ENCODE data around the gene ARFGEF3. TPM values are rescaled to one million over a fixed set of nuclear protein-coding genes. Genes with fewer than 3 reads are reported as not detected.

The ARFGEF3 gene
- polyA plus RNA-seq, 1 of the 3 experiments (the other 2 are of a cell fraction), result not detected

- 23% methylated on average over 4 of the region's 4 CpGs for WGBS (ENCODE audit: low lambda C conversion rate)
- H3K9me3 ChIP-seq, result no peaks in the 10 kb centered on the region
- H4K20me1 ChIP-seq (ENCODE audit: insufficient read depth), result no peaks in the 10 kb centered on the region
- no peak for DNase-seq
- H3K4me2 ChIP-seq, result no peak overlapping the region
- ChIA-PET CTCF (interaction anchor here (0.5 kb wide), 1 partner anchor 1565 kb away, joined by 3 read pairs; no protein-coding TSS in a partner anchor), POLR2A (no interaction called here)
- H3K9ac ChIP-seq, result no peak overlapping the region
- H3K79me2 ChIP-seq (ENCODE audit: insufficient read depth), result no peaks in the 10 kb centered on the region
- no peak overlapping the region for H2AFZ ChIP-seq (ENCODE audit: low read depth)
- no peaks in the 10 kb centered on the region; a peak in 1 of 4 replicates for H3K4me1 ChIP-seq (ENCODE audit: control insufficient read depth in 1 of 2, insufficient read depth in 2 of 2, low read depth in 1 of 2, low read length in 1 of 2)
- H3F3A ChIP-seq (replicated peaks; ENCODE audit: insufficient read depth), result no peaks in the 10 kb centered on the region
- no peaks in the 10 kb centered on the region for H3K36me3 ChIP-seq (replicated peaks in 1 of 2; ENCODE audit: control insufficient read depth in 1 of 2, insufficient read depth in 2 of 2, low read length in 1 of 2)
- H3K27ac ChIP-seq (ENCODE audit: low read depth in 2 of 2, low read length in 1 of 2), result no peak overlapping the region
- TF ChIP-seq NFIC (IDR thresholded peaks at IDR 0.05; ENCODE audit: borderline replicate concordance) (no peak), GATA2 (CRISPR knock-in tag; IDR thresholded peaks at IDR 0.05) (no peak), JUND (IDR thresholded peaks at IDR 0.05) (no peak), FOSL2 (IDR thresholded peaks at IDR 0.05; ENCODE audit: borderline replicate concordance, low read depth) (no peak), FOXM1 (IDR thresholded peaks at IDR 0.05; ENCODE audit: low read depth) (no peak), SIN3A (IDR thresholded peaks at IDR 0.05; ENCODE audit: borderline replicate concordance, low read depth, low read length) (no peak), REST (IDR thresholded peaks at IDR 0.05; ENCODE audit: low read depth, low read length) (no peak), CHD2 (IDR thresholded peaks at IDR 0.05; ENCODE audit: low read length, partially characterized antibody) (no peak), EZH2phosphoT487 (IDR thresholded peaks at IDR 0.05; ENCODE audit: borderline replicate concordance, low read depth) (no peak), TCF12 (IDR thresholded peaks at IDR 0.05) (no peak)
- no peaks in the 10 kb centered on the region for H3K27me3 ChIP-seq (ENCODE audit: insufficient read depth)
- no peaks in the 10 kb centered on the region for H3K9me2 ChIP-seq
- H3K4me3 ChIP-seq (ENCODE audit: low read depth in 2 of 2, low read length in 1 of 2), result no peak overlapping the region
These were observed 81.4 kb downstream of the ARFGEF3 start for GRCh38 chr6:138242987-138243592.

- H3K27me3 ChIP-seq (ENCODE audit: insufficient read depth), result no peaks in the 10 kb centered on the region
- WGBS (ENCODE audit: low lambda C conversion rate), result 38% methylated on average over 3 of the region's 3 CpGs
- H3K9me2 ChIP-seq, result no peaks in the 10 kb centered on the region
- DNase-seq, result no peak
- H4K20me1 ChIP-seq (ENCODE audit: insufficient read depth), result no peaks in the 10 kb centered on the region
- no peaks in the 10 kb centered on the region for H3K9me3 ChIP-seq
- TF ChIP-seq YY1 (IDR thresholded peaks at IDR 0.05; ENCODE audit: low read depth) (no peak), NFIC (IDR thresholded peaks at IDR 0.05; ENCODE audit: borderline replicate concordance) (no peak), CHD2 (IDR thresholded peaks at IDR 0.05; ENCODE audit: low read length, partially characterized antibody) (no peak), FOXJ3 (CRISPR knock-in tag; IDR thresholded peaks at IDR 0.05) (no peak), PBX3 (IDR thresholded peaks at IDR 0.05) (no peak), NRF1 (IDR thresholded peaks at IDR 0.05; ENCODE audit: low read depth, low read length) (no peak)
- CTCF ChIA-PET, result interaction anchor here (1.0 kb wide), 1 partner anchor 16 kb away, joined by 3 read pairs; no protein-coding TSS in a partner anchor
- H3F3A ChIP-seq (replicated peaks; ENCODE audit: insufficient read depth), result no peaks in the 10 kb centered on the region
- no peaks in the 10 kb centered on the region; a peak in 1 of 4 replicates for H3K4me1 ChIP-seq (ENCODE audit: control insufficient read depth in 1 of 2, insufficient read depth in 2 of 2, low read depth in 1 of 2, low read length in 1 of 2)
- no peak overlapping the region for H3K9ac ChIP-seq
- no peak overlapping the region for H3K4me2 ChIP-seq
- POLR2A ChIA-PET, result no interaction called here
- no peaks in the 10 kb centered on the region for H3K79me2 ChIP-seq (ENCODE audit: insufficient read depth)
- H3K36me3 ChIP-seq (replicated peaks in 1 of 2; ENCODE audit: control insufficient read depth in 1 of 2, insufficient read depth in 2 of 2, low read length in 1 of 2), result no peaks in the 10 kb centered on the region
- H2AFZ ChIP-seq (ENCODE audit: low read depth), result no peak overlapping the region
- no peak overlapping the region for H3K27ac ChIP-seq (ENCODE audit: low read depth in 2 of 2, low read length in 1 of 2)
- no peak overlapping the region for H3K4me3 ChIP-seq (ENCODE audit: low read depth in 2 of 2, low read length in 1 of 2)
These were observed 84.0 kb downstream of the ARFGEF3 start for GRCh38 chr6:138245751-138246150.
